NCI-H524 treated with DMSO at 0.1 percent for 48 hours (cell line): ENCODE measurements around the gene PGA3.
"Not testable (repeated sequence)": the region's sequence is repeated elsewhere in the genome, so short reads cannot be mapped to it uniquely, and the experiment has no call there.

Source experiments
- DNase-seq: peaks from one replicate; lab custom pipeline; 2025; lab: John Stamatoyannopoulos, UW

Gene PGA3

DNA sequence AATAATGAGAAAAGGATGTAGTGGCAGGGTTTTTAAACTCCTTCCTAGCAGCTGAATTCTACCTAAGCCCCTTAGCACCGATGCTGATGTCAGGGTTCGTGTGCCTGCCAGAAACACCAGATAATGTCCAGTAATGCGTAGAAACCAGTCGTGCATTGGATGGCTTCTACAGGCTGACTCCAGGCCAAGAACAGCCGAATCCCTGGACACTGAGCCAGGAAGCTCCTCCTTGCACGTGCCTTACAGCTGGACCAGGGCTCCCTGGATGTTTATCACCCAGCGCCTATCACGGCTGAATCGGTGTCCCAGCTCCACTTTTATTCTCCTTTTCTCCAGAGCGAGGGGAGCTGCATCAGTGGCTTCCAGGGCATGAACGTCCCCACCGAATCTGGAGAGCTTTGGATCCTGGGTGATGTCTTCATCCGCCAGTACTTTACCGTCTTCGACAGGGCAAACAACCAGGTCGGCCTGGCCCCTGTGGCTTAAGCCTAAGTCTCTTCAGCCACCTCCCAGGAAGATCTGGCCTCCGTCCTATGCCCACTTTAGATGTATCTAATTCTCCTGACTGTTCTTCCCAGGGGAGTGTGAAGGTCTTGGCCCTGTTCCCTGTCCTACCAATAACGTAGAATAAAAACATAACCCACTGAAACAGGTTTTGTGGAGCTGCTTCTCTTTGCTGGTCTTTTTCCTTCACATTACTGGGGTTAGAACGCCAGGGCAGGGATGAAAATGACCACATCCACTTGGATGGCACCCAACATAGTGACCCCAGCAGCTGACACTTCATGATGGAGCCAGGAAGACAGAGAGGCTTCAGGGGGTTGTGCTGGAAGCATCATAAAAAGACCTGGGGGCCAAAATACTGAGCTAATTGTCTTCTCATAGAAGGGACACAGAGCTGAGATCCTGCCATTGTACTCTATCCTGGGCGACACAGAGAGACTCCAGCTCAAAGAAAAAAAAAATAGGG, 47.8 kb downstream of the PGA3 start:
- DNase-seq, result not testable (repeated sequence)

DNA sequence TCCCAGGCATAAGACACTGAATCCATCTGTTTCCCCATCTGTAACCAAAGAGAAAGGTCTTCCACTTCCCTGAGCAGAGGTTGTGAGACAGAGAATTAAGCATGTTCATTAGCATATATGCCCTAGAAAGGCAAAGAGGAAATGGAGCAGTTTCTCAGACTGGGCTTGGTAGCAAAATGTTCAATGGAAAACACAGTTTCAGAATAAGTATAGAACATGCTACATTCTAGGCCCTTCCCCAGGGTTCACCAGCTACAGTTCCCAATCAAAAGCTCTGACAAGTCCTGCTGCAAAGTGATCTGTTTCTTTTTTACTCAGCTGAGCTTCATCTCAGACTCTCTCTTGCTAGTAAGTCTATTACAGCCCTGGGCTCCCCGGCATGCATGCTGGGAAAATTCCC, 49.0 kb downstream of the PGA3 start:
- peak; percentile 57 for DNase-seq

DNA sequence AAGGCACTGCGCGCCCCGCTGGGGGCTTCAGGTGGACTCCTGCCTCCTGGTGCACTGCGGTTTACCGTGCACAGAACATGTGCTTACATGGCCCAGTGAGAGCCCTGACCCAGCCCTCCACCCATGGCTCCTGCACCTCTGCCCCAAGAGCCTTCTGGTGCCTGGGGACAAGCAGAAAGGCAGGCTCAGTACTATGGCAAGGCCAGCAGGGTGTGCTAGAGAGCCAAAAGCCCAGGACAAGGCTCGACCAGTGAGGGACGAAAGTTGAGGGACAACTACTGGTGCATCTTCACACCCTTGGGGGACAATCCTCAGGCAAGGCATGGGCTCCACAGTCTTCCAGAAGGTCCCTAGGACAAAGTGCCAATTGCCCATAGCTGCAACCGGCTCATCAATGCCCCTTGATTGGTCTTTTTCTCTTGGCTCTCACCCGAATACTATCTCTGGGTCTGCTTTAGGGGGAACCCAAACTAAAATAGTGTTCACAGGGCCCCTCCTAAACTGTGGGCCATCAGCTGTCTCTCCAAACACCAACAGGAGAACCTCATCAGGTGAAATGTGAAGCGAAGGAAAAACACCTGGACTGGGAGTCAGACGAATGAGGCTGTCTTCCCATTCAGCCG, 51.2 kb downstream of the PGA3 start:
- no peak for DNase-seq

DNA sequence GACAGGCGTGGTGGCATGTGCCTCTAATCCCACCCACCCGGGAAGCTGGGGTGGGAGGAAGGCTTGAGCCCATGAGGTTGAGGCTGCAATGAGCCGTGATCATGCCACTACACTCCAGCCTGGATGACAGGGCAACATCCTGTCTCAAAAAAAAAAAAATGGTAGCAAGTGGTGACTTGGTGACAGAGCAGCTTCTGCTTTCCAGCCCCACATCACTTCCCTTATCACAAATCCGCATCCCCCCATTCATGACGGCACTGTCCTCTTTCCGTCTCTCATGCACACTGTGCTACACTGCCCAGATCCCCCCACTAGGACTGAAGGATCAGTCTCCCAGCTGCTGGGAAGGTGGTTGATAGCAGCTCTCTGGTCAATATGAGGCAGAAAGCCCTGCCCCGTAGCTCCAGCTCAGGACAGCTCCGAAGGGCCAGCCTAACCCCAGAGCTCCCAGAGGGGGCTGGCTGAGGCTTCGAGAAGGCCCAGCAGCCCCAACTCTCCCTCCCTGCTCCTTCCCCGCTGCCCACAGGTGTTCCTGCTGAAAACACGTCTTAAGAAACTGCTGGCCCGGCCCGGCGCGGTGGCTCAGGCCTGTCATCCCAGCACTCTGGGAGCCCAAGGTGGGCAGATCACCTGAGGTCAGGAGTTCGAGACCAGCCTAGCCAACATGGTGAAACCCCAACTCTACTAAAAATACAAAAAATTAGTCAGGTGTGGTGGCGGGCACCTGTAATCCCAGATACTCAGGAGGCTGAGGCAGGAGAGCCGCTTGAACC, 53.6 kb downstream of the PGA3 start:
- no peak for DNase-seq

DNA sequence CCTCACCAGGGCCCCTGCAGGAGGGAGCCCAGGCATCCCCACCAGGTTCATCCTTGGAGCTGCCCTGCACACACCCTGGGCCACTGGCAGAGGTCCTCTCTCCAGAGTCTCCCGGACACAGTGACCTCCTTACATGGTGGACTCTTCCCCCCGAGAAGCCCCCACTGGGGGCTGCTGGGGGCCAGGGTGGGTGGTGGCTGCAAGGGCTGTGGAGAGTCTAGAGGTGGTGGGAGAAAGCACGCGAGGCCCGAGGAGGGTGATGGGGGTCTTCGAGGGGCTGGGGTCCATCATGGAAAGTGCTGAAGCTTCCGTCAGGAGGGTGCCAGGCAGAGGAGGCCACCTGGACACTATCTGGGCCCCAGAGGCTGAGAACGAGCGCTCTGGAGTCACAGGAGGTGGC, 55.2 kb downstream of the PGA3 start:
- DNase-seq, result no peak

DNA sequence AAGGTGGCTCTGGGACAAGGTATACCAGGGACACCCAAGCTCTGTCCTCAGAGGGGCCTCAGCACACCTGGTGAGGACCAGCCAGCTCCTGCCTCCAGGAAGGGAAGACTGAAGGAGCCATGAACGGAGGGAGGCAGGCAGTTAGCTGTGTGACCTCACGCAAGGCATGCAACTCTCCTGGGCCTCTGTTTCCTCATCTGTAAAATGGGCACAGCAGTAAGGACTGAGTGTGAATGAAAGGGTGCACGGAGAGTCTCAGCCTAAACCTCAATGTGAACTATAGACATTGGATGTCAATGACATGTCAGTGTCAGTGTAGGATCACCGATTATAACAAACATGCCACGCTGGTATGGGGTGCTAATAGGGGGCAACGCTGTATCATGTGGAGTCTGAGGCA, 56.0 kb downstream of the PGA3 start:
- DNase-seq, result no peak
